Astrocyte (in vitro differentiated cells and primary cell): Measurements from ENCODE around the gene DTNB.

Experiments
- EZH2 ChIP-seq: IDR thresholded peaks from 2 replicates; pipeline ENCODE4 v1.6.1; 2012; ENCODE audit warnings: mild to moderate bottlenecking, low read length, inconsistent platforms; ENCODE audit not compliant: insufficient read depth
- TF ChIP-seq, protein P1 (sequence below): IDR thresholded peaks from 2 replicates; pipeline ENCODE4 v1.5.1; 2011; ENCODE audit warnings: low read depth, mild to moderate bottlenecking, inconsistent platforms, low read length, moderate library complexity; ENCODE audit not compliant: insufficient read depth

GRCh38 chr2:25524507-25524906 lies 148.9 kb downstream of the DTNB start:
- no peak for TF ChIP-seq EZH2
- TF ChIP-seq, protein P1, sequence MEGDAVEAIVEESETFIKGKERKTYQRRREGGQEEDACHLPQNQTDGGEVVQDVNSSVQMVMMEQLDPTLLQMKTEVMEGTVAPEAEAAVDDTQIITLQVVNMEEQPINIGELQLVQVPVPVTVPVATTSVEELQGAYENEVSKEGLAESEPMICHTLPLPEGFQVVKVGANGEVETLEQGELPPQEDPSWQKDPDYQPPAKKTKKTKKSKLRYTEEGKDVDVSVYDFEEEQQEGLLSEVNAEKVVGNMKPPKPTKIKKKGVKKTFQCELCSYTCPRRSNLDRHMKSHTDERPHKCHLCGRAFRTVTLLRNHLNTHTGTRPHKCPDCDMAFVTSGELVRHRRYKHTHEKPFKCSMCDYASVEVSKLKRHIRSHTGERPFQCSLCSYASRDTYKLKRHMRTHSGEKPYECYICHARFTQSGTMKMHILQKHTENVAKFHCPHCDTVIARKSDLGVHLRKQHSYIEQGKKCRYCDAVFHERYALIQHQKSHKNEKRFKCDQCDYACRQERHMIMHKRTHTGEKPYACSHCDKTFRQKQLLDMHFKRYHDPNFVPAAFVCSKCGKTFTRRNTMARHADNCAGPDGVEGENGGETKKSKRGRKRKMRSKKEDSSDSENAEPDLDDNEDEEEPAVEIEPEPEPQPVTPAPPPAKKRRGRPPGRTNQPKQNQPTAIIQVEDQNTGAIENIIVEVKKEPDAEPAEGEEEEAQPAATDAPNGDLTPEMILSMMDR: no peak
